Cerebellar nuclear complex (tissue), 1 donor: ENCODE results near the gene MEFV.
"Not testable (repeated sequence)": the region's sequence is repeated elsewhere in the genome, so short reads cannot be mapped to it uniquely, and the experiment has no call there.

Source experiments
- DNase-seq, 2 experiments: peaks; one replicate each; lab custom pipeline; 2025; lab: John Stamatoyannopoulos, UW

Gene MEFV

GRCh38 chr16:3256146-3256865, at the start of gene MEFV:
TSS of gene MEFV (minus strand) at chr16:3256633. CDS start at chr16:3256587, 46 bp downstream.
- no peak for DNase-seq

GRCh38 chr16:3306078-3306477, 49.6 kb upstream of the MEFV start:
- no peak for DNase-seq

- DNase-seq, result peak; percentile 73 to 87
Observed at GRCh38 chr16:3305109-3306068, 49.0 kb upstream of the MEFV start, which contains the start of the genes TIGD7 and ZNF75A. TSS of gene TIGD7 (minus strand) at chr16:3305430. CDS start at chr16:3300614, 4,816 bp downstream. TSS of gene ZNF75A (plus strand) at chr16:3305497. CDS start at chr16:3308429, 2,932 bp downstream.

- no peak for DNase-seq
Observed at GRCh38 chr16:3304370-3304769, 47.9 kb upstream of the MEFV start.

GRCh38 chr16:3295783-3296182, 39.4 kb upstream of the MEFV start:
- DNase-seq, result no peak

GRCh38 chr16:3295209-3295608, 38.8 kb upstream of the MEFV start:
- DNase-seq, result no peak

- no peak for DNase-seq
Observed at GRCh38 chr16:3292604-3293003, 36.2 kb upstream of the MEFV start.

GRCh38 chr16:3289998-3290673, 33.7 kb upstream of the MEFV start:
- DNase-seq, result no peak

- no peak for DNase-seq
Observed at GRCh38 chr16:3285131-3285530, 28.7 kb upstream of the MEFV start.

- DNase-seq, result no peak
Observed at GRCh38 chr16:3283543-3284447, 27.4 kb upstream of the MEFV start.

- DNase-seq, result peak; percentile 89 to 91
Observed at GRCh38 chr16:3282730-3283542, 26.5 kb upstream of the MEFV start, which contains the start of gene ZNF263. TSS of gene ZNF263 (plus strand) at chr16:3283491. CDS start at chr16:3283819, 328 bp downstream.

- no peak for DNase-seq
Observed at GRCh38 chr16:3282103-3282729, 25.8 kb upstream of the MEFV start.

- DNase-seq, result no peak
Observed at GRCh38 chr16:3281222-3281820, 24.9 kb upstream of the MEFV start.

GRCh38 chr16:3276679-3277078, 20.2 kb upstream of the MEFV start:
- no peak for DNase-seq

- DNase-seq, result no peak
Observed at GRCh38 chr16:3274947-3275346, 18.5 kb upstream of the MEFV start.

GRCh38 chr16:3274490-3274889, 18.1 kb upstream of the MEFV start:
- DNase-seq, result no peak

- DNase-seq, result not testable (repeated sequence)
Observed at GRCh38 chr16:3271281-3271680, 14.8 kb upstream of the MEFV start.

GRCh38 chr16:3270718-3271117, 14.3 kb upstream of the MEFV start:
- DNase-seq, result not testable (repeated sequence)

- no peak for DNase-seq
Observed at GRCh38 chr16:3268294-3268693, 11.9 kb upstream of the MEFV start.
